ENCODE results near the gene RBM26. TPM values are rescaled to one million over a fixed set of nuclear protein-coding genes. Genes with fewer than 3 reads are reported as not detected.
"Not testable (repeated sequence)": the region's sequence is repeated elsewhere in the genome, so short reads cannot be mapped to it uniquely, and the experiment has no call there.

The RBM26 gene
- total RNA-seq, 2 donors from 2014 or later, result 28.1 to 28.3 TPM

DNA sequence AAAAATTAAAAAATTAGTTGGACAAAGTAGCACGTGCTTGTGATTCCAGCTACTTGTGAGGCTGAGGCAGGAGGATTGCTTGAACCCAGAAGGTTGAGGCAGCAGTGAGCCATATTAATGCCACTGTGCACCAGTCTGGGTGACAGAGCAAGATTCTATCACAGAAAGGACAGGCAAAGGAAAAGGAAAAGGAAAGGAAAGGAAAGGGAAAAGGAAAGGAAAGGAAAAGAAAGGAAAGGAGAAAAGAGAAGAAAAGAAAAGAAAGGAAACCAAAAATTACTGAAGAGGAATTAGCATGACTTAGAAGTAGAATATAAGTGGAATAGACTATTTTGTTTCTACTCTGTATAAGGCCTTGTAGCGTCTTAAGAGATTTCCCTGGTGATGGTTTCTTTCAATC, 122.3 kb downstream of the RBM26 start:
- no peak for TF ChIP-seq CTCF (IDR thresholded peaks at IDR 0.05)

DNA sequence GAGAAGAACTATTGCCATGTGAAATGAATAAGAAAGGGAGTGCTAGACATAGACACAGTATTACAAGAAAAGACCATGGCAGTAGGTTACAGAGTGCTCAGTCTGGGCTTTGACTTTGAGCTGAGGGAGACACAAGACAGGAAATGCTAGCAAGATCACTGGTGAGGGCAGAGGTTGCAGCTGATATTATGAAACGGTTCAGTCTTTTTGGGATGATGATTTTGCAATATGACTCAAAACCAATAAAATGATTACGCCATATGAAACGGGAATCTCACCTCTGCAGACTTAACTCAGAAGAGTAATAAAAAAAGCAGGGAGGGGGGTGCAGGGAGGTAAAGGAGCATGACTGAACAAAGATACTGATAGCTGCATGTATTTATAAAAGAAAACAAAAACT, 123.1 kb downstream of the RBM26 start:
- H3K36me3 ChIP-seq, result no peaks in the 10 kb centered on the region
- no peaks in the 10 kb centered on the region for H3K9me3 ChIP-seq
- H3K4me1 ChIP-seq, result no peaks in the 10 kb centered on the region
- H3K27me3 ChIP-seq, result no peaks in the 10 kb centered on the region
- intact Hi-C loops (cut with DNase I), result no loop called here
- DNase-seq, result no peak
- no peak overlapping the region for H3K27ac ChIP-seq
- TF ChIP-seq CTCF (IDR thresholded peaks at IDR 0.05), result no peak
- H3K9ac ChIP-seq (ENCODE audit: low read depth in 2 of 2, low read length in 2 of 2), result no peak overlapping the region
- H3K4me3 ChIP-seq, result no peak overlapping the region

More for the DNA sequence above, 122.3 kb downstream of the RBM26 start:
- intact Hi-C loops (cut with DNase I), result no loop called here
- Histone ChIP-seq H3K27me3 (no peaks in the 10 kb centered on the region), H3K27ac (no peak overlapping the region), H3K9ac (ENCODE audit: low read depth in 2 of 2, low read length in 2 of 2) (no peak overlapping the region), H3K9me3 (no peaks in the 10 kb centered on the region), H3K4me3 (no peak overlapping the region), H3K36me3 (no peaks in the 10 kb centered on the region), H3K4me1 (no peaks in the 10 kb centered on the region)
- no peak for DNase-seq

DNA sequence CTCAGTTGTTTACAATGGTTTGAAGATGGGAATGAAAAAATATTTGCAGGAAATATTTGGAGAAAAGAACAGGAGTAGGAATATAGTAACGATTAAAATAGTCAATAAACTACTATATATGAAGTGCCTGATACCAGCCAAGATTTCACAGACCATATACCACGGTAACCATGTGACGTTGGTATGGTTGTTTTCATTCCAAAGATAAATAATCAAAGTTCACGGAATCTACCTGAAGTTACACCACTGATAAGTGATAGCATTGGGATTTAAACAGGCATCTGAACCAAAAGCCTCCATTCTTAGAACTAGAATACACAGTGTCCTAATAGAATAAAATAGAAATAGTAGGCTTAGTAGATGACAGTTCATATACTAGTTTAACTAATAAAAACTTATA, 123.5 kb downstream of the RBM26 start:
- no peaks in the 10 kb centered on the region for H3K27me3 ChIP-seq
- H3K4me1 ChIP-seq, result no peaks in the 10 kb centered on the region
- no peak overlapping the region for H3K9ac ChIP-seq (ENCODE audit: low read depth in 2 of 2, low read length in 2 of 2)
- no peaks in the 10 kb centered on the region for H3K36me3 ChIP-seq
- H3K9me3 ChIP-seq, result no peaks in the 10 kb centered on the region
- no peak for TF ChIP-seq CTCF (IDR thresholded peaks at IDR 0.05)
- no peak overlapping the region for H3K27ac ChIP-seq
- intact Hi-C loops (cut with DNase I), result no loop called here
- DNase-seq, result no peak
- no peak overlapping the region for H3K4me3 ChIP-seq

DNA sequence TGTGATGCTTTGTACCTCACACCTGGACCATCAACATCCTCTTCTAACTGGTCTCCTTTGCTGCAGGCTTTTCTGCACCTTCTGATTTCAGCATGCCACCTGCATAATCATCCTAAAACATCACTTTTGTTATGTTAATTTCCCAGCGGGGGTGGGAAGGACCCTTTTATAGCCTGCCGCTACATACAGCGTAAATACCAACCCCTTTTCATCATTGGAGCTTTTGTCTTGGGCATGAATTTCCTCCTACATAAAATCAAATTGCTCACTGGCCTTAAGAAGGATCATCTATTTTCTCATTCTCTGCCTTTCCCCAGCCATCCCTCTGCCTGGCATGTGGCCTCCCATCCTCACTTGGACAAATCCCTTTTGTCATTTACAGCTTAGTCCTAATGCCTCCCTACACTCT, 124.7 kb downstream of the RBM26 start:
- no peak overlapping the region for H3K4me3 ChIP-seq
- H3K27me3 ChIP-seq, result no peaks in the 10 kb centered on the region
- H3K9me3 ChIP-seq, result no peaks in the 10 kb centered on the region
- H3K27ac ChIP-seq, result no peak overlapping the region
- H3K36me3 ChIP-seq, result no peaks in the 10 kb centered on the region
- intact Hi-C loops (cut with DNase I), result no loop called here
- no peak for DNase-seq
- no peak for TF ChIP-seq CTCF (IDR thresholded peaks at IDR 0.05)
- no peak overlapping the region for H3K9ac ChIP-seq (ENCODE audit: low read depth in 2 of 2, low read length in 2 of 2)
- no peaks in the 10 kb centered on the region for H3K4me1 ChIP-seq

GRCh38 chr13:79279735-79280134, 126.3 kb downstream of the RBM26 start:
- H3K27ac ChIP-seq; intact Hi-C loops (cut with DNase I); H3K27me3 ChIP-seq; H3K4me1 ChIP-seq; DNase-seq; H3K36me3 ChIP-seq; H3K9ac ChIP-seq (ENCODE audit: low read depth in 2 of 2, low read length in 2 of 2); H3K9me3 ChIP-seq; H3K4me3 ChIP-seq: not testable (repeated sequence)

DNA sequence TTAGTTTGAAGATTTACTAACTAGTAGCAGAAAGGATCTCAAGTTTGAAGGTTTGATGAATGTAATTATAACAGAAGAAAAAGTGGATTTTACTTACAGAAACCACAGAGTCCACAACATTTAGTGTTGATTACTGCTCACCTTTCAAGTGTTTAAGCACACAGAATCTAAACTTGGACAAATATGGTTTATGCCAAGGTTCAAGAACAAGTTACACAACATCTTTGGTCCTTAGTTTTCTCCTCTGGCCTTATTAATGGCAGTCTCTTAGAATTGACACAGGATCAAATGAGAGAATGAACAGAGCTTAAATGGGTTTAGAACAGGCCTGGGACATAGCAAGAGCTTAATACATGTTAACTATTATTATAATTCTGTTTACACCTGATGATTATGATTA, 133.0 kb downstream of the RBM26 start:
- H3K27ac ChIP-seq, result no peak overlapping the region
- no peaks in the 10 kb centered on the region for H3K36me3 ChIP-seq
- no peak overlapping the region for H3K9ac ChIP-seq (ENCODE audit: low read depth in 2 of 2, low read length in 2 of 2)
- no peak overlapping the region for H3K4me3 ChIP-seq
- no peak for DNase-seq
- no peaks in the 10 kb centered on the region for H3K9me3 ChIP-seq
- intact Hi-C loops (cut with DNase I), result no loop called here
- H3K4me1 ChIP-seq, result no peaks in the 10 kb centered on the region
- no peak for TF ChIP-seq CTCF (IDR thresholded peaks at IDR 0.05)
- no peaks in the 10 kb centered on the region for H3K27me3 ChIP-seq
